NCI-H1417 treated with DMSO at 0.1 percent for 48 hours (cell line): ENCODE data around the gene ALG14.
"Not testable (repeated sequence)": the region's sequence is repeated elsewhere in the genome, so short reads cannot be mapped to it uniquely, and the experiment has no call there.

Experiments used
- DNase-seq: peaks from one replicate; lab custom pipeline; 2025; lab: John Stamatoyannopoulos, UW

ALG14 gene

DNA sequence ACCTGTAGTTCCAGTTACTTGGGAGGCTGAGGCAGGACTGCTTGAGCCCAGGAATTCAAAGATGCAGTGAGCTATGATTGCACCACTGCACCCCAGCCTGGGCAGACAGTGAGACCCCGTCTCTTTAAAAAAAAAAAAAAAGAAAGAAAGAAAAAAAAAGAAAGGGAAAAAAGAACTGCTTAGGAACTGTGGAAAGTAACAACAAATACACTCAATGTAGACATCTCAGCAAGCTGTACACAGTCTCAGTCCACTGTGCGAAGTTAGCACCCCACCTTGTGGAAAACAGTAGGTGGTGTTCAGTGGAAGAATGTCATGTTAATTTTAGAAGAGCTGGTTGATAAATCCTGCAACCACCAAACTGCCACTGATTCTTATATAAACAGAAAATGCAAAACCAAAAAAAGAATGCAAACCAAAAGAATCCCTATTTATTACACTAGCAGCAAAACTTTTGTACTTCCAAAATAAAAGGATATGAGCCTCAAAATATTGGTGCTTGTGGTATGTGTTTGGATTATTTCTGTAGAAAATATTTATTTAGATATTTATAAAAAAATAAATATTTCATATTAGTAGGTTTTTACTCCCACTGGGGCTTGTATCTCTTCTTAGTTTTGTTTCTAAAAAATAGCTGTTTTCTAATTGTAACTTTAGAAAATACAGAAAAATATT lies 31.1 kb downstream of the ALG14 start:
- no peak for DNase-seq

DNA sequence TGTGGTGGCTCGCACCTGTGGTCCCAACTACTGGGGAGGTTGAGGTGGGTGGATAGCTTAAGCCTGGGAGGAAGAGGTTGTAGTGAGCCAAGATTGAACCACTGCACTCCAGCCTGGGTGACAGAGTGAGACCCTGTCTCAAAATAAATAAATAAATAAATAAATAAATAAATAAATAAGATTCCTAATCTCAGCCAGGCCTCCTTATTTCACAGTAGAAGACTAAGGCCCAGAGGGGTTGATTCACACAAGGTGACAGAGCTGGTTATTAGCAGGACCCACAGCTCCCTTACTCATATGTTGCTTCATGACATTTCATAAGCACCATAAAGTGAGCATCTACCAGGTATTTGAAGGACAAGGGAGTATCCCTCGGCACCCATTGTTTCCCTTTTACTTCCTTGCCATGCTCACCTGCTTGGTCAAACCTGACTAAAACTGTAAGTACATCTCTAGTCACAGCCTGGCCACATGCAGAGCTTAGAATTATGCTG lies 32.7 kb downstream of the ALG14 start:
- DNase-seq = no peak

DNA sequence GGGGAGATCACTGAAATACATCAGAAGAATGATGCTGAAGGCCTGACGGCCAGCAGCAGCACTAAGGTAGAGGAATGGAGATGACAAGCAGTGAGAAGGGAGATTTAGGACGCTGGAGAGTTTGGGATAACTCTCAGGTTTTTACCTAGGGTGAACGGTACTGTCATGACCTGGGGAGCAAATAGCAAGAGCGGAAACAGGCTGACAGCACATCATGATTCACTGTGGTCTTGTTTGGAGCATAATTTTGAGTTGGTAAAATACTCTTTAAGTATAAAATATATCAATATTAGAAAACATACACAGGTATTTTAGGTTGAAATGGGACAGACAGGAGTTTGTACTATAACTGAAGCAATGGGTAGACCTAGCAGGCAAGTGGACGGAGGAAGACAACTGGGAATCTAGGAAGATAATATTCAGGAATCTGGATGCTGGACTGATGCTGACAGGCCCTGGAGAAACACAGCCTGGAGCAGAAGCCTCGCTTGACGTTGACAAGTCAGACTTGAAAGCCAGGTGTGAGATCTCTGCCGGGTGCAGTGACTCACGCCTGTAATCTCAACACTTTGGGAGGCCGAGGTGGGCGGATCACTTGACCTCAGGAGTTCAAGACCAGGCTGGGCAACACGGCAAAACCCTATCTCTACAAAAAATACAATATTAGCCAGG lies 33.3 kb downstream of the ALG14 start:
- no peak for DNase-seq

DNA sequence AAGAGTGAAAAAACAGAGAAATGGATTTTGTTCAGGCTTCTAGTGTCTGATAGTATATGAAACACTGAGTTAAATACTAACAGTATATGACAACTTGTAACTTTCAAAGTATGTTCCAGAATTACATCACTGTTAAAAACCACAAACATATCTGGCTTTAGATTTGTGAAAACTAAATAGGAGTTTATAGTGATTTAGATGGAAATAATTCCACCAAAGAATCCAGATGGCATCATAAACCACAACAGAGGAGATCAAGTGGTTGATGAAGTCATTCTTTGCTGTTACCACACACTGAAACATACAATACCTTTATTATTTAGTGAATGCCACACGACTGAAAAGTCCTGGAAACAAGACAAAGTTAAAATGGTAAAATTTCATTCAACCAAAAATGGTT lies 37.2 kb downstream of the ALG14 start:
- DNase-seq = no peak

DNA sequence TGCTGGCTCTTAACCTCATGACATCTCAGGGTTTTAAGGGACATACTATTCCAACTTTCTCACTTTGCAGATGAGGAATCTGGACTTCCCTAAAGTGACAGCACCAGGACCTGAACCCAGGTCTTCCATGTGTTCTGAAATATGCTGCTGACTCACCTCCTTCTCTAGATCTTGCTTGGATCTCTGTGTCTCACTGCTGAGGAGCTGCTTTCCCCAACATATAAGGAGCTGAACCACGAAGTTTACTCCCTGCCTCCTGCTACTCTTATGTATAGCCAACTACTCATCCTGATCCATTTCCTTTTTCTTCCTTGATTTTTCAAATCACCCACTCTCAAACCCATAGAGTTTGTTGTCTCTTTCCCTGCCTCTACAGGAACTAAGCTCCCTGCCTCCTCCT lies 38.2 kb downstream of the ALG14 start:
- no peak for DNase-seq

DNA sequence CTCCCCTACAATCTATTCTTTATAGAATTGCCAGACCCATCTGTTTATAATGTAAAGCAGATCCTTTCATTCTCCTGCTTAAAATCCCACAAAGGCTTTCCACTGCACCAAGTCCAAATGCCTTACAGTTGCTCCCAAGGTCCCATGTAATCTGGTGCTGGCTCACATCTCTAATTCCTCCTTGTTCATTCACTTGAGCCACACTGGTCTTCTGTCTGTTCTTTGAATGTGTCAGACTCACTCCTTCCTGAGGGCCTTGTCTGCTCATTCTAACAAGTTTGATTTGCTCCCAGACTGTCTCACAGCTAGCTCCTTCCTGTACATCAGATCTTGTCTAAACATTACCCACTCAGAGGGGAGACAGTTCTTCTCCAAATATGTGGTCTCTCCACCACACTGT lies 38.9 kb downstream of the ALG14 start:
- no peak for DNase-seq

DNA sequence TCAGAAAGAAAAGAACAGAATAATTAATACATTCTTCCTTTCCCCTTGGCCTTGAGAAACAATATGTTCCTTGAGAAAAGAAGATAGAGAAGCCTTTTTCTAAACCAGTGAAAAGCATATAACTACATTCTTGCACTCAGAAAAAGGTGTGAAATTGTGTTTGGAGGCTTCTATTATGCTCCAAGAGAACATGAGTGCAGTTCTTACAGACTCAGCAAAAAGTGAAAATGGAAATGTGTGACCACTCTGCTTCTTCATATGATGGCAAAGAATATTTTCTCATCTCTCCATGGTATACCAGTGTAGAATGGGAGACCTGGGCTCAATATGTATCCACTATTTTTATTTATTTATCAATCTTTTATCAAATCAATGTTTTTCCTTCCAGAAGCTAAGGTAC lies 43.2 kb downstream of the ALG14 start:
- no peak for DNase-seq

DNA sequence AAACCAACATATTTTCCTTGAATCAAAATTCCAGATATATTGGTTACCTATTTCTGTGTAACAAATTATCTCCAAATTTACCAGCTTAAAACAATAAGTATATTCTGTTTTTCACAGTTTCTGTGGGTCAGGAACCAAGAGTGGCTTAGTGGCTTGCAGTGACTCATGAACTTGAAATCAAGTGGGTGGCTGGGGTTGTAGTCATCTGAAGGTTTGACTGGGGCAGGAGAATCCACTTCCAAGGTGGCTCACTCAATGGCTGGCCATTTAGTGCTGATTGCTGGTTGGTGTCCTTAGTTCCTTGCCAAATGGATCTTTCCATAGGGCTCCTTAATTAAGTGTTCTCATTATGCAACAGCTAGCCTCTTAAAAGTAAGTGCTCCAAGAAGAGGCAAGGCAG lies 43.8 kb downstream of the ALG14 start:
- no peak for DNase-seq

DNA sequence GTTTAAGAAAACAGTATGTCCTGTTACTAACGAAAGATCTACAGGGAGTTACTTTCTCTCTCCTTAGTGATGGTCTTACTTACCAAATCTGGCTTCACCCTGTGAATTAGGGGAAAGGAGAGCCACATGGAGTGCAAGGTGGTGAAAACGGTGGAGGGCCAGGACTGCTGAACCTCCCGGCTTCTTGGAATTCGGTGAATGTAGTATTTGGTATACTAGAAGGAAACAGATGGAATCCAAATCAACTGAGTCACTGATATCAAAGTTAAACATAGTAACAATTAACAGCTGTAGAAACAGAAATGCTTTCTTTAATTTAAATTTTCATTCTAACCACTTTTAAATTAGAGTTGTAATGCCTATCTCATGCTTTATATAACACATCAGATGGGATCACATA lies 45.7 kb downstream of the ALG14 start:
- DNase-seq = no peak

DNA sequence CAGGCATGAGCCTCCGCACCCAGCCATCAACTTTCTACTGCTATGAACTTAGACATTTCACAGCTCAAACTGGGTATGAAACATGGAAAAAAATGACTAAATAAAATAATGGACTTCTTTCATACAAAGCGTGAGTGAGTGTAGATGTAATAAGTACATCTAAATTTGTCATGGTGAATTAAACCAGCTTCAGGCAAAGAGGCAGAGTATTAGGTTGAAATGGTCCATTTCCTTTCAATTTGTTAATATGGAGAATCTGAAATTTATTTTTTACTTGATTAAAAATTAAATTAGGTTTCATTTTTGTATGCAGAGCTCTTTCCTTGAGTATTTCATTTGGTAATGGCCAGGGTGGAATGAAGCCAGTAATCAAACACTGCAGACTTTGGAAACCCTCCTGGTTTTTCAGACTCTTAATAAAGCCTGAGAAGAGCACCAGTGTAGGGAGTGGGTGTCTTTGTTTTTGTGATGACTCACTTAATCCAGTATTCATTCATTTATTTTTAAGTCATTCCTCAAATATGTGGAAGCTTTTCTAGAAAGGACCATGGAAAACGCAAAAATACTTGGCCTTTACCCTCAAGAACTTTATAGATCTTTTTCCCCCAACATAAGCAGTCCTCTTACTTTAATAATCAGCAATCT lies 49.2 kb downstream of the ALG14 start:
- DNase-seq = no peak

DNA sequence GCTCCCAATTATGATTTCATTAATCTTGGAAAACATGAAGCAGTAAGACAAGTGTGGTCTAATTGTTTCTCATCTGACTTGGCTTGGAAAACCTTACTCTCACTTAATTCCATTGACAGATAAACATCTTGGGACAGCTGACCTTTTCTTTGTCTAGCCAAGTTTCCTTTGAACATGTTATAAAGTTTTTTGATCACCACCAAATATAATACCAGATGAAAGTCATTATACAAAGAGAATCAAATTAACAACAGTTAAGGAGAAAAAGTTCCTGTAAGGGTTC lies 50.2 kb downstream of the ALG14 start:
- no peak for DNase-seq

DNA sequence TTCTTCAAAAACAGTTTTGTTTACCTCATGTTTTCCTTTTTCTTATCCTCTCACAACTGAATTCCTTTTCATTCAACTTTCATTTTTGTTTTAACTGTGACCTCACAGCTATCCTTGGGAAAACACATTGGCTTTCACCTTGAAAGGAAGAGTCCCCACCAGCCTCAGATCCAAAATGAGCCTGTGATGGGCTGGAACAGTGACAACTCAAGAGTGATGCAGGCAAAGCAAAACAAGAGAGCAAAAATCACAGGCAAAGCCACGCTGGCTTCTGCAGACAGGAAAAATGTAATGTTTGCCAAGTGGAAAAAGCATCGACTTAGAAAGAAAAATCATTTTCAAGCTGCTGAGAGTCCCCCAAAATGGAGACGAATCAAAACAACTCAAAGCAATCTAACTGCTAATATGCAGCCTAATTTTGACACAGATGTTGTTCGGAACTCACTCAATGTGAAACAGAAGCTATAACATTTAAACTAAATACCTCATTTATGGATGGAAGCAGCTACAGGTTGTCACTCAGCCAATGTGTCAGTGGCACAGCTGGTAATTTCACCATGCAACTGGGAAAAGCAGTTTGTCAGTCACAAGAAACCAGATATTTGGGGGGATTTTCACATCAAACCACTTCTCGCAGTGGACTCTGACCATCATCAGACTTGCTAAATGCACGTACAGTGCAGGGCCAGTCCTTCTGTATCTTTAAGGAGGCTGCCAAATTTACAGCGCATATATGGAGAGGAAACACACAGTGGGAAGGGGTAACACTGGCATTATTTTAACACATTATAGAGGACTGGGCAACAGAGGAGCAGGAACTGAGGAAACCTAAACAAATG lies 50.7 kb downstream of the ALG14 start:
- DNase-seq = no peak

DNA sequence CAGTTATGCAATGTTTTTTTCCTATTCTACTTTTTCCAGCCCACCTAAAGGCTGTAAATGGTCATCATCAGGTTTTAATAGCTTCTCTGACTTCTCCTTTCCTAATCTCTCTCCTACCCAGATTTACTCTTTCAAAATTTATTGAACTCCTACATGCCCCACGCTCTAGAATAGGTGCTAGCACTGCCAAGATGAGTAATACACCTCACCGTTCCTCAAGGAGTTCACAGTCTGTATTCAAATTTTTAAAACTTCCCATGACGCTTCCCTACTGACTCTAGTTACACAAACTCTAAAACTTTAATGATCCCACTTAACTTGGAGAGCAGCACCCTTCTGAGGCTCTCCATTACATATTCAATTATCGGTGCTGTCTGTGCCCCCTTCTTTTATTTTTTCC lies 51.6 kb downstream of the ALG14 start:
- no peak for DNase-seq

DNA sequence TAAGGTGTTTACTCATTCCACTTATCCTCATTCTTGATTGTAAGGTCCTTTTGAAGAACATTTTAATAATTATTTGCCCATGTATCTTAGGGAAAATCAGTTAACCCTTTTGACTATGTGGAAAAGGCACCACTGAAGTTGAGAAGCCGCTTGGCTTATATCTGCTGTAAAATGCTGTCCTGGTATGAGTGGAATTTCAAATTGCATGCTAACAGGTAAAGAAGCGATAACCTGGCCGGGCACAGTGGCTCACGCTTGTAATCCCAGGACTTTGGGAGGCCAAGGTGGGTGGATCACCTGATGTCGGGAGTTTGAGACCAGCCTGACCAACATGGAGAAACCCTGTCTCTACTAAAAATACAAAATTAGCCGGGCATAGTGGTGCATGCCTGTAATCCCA lies 53.3 kb downstream of the ALG14 start:
- DNase-seq = not testable (repeated sequence)

DNA sequence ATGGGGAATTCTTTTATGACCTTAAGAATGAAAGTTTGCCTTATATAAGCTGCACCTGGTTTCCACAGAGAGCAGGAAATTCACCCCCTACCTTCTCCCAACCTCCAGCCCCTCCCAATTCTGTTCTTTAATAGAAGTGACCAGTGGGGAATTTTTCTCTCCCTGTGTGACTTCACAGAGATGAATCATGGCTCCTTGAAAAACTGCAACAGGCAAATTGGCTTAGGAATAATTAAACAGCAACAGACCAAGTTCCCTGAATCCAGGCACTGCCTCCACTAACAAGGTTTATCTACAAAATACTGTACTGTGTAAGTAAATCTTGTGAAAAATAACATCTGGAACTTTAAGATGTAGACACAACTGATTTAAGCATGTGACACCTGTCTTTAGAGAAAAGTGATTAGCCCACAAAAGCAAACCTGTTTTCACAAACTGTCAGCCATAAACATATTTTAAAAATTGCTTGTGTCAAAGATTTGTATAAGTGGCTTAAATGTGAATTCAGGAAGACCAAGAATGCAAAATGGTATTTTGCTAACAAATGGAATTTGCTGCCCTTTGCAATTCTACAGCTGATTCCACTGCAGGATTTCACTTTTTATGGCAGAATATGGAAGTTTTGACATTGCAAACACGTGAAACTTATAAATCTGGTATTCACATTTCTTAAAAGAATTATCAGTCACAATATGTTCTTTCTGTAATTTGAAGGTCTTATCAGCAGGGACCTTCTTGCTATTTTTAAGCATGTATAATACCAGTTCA lies 54.0 kb downstream of the ALG14 start:
- no peak for DNase-seq

DNA sequence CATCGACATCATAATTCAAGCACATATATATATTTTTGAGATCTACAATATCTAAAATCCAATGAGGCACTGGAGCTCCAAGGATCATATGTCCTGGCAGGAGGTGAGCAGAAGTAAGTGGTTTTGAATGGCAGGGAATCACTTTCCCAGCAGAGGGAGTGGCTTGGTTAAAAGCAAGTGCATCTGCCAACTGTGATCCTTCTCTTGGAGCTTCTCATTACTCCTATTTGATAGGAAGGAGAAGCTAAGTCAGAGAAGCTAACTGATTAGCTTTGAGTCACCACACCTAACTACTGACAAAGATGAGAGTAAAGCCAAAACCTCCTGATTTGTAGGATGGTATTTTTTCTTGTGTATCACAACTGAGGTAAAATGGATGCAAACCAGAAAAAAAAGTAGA lies 55.0 kb downstream of the ALG14 start:
- no peak for DNase-seq

DNA sequence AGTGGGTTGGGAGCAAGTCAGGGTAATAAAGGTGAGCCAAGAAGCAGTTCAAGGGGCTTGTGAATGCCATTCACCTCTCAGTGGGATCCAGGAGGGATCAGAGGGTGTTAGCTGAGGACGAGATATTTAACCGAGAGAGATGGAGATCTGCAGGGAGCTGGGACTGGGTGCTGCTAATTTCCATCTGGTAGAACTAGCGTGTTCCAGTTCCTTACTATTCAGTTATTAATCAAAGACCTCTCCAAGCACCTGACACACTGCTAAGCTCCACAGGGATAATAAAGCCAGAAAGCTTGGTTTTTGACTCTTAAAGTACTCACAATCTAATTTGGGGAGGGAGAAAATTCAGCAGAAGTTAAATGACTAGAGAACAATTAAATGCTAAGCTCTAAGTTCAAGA lies 57.7 kb downstream of the ALG14 start:
- DNase-seq = no peak

DNA sequence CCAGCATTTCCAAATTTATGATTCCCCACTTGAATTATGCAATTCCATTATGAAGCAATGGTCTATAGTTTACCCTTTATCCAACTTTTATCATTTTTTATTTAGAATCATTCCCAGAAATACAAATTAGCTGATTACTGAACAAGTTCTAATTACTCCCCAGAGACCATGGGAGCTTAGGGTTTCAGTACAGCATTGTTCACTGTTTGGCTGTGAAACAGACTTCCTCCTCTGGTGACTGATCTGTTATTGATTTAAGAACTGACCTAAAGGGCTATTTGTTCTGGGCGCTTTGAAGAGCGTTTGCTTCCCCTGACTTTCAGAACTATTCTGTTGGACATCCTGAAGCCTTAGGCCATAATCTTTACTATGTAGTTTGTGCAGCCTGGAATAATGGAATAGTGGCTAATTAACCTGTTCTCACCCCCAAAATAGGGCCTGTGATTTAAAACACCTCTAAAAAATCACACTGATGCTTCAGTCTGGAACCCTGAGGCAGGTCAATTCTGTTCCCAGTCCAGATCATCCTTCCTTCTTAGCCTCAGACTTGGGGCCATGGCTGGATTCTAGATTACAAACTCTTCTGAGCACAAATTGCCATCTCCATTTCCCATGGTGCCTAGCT lies 58.7 kb downstream of the ALG14 start:
- no peak for DNase-seq

DNA sequence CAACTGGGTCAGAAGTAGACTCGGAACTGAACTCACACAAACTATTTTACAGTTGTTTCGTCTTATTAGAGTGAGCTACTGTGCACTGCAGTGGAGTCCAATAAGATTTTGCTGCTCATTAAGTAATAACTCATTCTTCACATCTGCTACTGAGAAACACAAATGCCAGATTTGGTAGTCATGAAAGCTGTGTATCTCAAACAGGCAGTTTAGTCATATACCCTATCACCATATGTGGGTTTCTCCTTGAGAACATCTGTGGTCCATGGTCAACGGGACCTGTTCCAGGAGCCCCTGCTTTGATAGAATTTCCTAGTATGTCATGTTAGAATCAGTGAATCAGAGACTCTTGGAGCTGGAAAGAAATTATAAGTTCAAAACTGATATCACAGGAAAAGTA lies 60.4 kb downstream of the ALG14 start:
- no peak for DNase-seq

DNA sequence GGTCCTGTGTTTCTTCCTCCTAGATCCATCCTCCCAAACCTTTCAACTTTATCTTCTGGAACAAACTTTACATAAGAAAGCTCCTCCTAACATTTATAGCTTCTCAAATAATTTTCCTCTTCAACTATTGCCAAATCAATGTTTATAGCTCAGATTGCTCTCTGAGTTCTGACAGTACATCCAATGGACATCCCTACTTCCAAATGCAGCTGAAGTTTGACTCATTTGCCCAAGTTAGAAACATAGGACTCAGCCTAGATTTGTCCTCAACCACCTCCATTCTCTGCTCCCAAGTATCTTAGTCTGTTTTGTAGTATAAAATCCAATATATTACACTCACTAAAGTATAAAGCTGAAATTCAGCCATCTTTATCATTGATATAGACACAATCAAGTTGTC lies 62.6 kb downstream of the ALG14 start:
- DNase-seq = no peak

DNA sequence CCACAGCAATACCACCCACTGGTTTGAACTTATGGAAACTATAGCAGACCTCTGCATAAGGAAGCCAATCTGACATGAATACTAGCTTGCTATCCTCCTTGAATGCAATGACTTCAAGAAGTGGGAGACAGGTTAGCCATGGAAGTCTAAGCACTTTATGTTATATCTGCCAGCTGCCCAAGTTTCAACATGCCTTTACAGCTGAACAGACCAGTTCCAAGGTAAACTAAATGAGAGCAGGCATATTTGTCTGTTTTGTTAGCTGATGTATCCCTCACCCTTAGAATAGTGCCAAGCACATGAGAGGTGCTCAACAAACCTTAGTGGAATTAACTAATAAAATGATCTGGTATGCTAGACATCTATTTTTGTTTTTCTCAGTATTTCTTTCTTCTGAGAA lies 65.1 kb downstream of the ALG14 start:
- no peak for DNase-seq

DNA sequence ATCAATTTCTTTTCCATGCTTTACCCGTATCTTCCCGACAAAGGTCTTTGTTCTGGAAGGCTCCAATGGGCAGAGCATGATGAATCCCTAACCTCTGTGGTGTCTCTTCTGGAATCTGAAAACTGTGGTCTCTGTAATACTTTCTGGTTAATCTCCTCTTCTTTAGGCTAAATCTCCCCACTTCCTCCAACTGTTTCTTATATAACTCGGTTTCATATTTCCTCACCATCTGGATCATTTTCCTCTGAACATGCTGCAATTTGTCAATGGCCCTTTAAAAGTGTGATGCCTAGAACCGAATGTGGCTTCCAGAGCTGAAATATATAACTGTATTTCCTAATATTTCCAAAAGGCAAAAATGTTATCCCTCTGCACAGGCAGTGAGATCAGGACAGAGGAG lies 66.1 kb downstream of the ALG14 start:
- no peak for DNase-seq
